IPS-NIHi11 (cell line): ENCODE results near the gene NOA1.
"Not testable (repeated sequence)": the region's sequence is repeated elsewhere in the genome, so short reads cannot be mapped to it uniquely, and the experiment has no call there.

Experiments
- DNase-seq: peaks from one replicate; pipeline ENCODE4 v3.0.0; 2012; ENCODE audit warnings: mixed read lengths, low spot score

The NOA1 gene

DNA sequence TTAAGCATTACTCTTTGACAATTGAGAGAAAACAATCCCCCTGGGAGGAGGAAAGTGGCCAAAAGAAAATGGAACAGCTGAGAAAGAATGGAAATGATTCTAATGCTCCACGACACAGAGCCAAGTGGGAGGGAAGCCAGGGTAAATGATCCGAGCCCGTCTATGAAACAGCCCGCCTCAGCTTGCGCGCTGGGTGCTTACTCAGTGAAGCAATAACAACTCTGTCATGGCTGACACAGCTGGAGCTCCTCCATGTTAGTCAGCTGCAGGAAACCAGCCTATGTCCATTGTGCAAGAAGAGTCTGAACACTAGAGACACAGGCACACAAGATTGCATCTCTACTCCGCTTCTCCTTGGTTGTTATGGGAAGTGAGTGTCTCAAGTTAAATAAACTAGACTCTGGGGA lies 19.3 kb downstream of the NOA1 start:
- peak; percentile 39 for DNase-seq

DNA sequence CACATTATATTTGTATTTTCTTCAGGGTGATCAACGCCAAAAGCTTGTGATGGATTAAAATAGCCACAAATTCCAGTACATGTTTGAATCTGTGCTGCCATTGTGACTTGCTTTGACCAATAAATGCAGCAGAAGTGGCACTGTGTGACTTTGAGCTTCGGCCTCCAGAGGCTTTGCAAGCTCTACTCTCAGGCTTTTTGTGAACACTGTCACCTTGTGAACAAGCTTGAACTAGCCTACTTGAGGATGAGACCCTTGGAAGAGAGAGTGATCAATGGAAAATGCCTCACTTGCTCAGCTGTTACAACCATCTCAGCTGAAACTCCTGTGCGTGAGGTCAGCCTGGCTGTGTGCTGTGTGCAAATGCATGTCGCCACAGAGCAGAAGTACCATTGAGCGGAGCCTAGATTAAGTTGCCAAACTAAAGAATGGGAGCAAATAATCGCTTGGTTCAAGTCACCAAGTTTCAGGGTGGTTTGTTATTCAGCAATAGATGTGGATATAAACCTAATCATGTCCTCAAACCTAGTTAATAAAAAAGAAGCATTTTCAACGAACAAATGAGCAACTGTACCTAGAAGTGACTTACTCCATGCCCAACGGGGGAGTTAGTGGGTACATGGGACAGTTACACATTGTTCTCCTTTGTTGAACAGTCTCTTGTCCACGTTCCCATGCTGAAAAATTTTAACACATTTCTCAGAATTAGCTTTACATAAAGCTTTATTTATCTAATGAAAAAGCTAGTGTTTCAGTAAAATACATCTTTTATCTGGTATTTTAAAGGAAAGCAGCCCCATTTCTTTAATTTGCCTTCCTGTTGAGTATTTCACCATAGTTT lies 23.5 kb downstream of the NOA1 start:
- DNase-seq: no peak

DNA sequence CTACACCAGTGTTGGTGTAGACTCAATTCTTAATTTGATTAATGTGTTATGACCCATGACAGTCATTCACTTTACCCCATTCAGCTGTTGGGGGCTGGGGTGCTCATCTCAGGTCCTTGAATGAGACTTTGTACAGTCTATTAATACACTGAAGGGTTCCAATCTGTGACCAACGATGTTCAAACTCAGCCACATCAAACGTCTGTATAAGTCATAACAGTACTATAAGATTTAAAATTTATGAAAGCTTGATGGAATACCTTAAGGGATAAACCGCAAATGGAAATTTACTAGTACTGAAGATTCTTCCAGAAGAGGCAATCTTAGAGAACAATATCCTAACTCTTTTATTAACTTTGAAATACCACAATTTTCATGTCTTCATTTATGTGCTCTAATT lies 36.0 kb downstream of the NOA1 start:
- no peak for DNase-seq

DNA sequence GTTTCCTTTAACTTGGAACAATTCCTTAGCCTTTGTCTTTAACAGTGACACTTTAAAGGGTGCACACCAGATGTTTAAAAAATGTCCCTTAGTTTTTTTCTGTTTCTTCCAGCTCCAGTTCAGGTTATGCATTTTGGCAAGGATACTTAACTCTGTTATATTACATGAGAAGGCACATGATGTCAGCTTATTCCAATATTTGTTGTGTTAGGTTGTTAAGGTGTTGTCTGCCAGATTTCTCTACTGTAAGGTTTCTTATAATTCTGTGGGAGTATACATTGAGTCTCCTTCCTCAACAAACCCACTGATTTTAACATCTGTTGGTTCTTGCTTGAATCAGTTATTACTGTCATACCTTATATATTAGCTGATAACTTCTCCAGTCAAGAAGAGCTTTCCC lies 36.4 kb downstream of the NOA1 start:
- no peak for DNase-seq

DNA sequence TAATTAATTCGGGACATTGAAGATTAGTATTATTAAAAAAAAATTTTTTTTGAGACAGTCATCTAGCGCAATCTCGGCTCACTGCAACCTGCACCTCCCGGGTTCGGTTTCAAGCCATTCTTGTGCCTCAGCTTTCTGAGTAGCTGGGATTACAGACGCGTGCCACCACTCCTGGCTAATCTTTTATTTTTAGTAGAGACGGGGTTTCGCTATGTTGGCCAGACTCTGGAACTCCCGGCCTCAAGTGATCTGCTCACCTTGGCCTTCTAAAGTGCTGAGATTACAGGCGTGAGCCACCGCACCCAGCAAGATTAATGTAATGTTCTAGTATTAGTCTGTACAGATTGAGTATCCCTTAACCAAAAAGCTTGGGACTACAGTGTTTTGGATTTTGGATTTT lies 37.0 kb downstream of the NOA1 start:
- no peak for DNase-seq

DNA sequence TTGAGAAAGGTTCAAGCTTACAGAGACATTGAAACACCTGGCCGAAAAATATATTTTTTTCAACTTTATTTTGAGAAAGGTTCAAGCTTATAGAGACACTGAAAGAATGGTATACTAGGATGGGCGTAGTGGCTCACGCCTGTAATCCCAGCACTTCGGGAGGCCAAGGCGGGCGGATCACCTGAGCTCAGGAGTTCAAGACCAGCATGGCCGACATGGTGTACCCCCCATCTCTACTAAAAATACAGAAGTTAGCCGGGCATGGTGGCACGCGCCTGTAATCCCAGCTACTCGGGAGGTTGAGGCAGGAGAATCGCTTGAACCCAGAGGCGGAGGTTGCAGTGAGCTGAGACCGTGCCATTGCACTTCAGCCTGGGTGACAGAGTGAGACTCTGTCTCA lies 37.6 kb downstream of the NOA1 start:
- not testable (repeated sequence) for DNase-seq

- DNase-seq: no peak
Measured at GRCh38 chr4:56937262-56937661, 40.1 kb downstream of the NOA1 start.

DNA sequence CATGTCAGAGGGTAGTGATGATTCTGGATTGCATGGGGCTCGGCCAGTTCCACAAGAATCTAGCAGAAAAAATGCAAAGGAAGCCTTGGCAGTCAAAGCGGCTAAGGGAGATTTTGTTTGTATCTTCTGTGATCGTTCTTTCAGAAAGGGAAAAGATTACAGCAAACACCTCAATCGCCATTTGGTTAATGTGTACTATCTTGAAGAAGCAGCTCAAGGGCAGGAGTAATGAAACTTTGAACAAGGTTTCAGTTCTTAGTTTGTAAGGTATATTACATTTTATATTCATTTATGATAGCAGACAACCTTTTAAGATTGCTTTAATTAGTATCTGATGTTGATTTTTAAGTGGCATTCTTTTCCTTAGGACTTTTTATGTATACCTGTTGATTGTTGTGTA lies 45.5 kb downstream of the NOA1 start:
- DNase-seq: no peak

DNA sequence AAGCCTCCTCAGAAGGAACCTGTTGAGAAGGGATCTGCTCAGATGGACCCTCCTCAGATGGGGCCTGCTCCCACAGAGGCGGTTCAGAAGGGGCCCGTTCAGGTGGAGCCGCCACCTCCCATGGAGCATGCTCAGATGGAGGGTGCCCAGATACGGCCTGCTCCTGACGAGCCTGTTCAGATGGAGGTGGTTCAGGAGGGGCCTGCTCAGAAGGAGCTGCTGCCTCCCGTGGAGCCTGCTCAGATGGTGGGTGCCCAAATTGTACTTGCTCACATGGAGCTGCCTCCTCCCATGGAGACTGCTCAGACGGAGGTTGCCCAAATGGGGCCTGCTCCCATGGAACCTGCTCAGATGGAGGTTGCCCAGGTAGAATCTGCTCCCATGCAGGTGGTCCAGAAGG lies 46.8 kb downstream of the NOA1 start:
- DNase-seq: no peak

- DNase-seq: no peak
Measured at GRCh38 chr4:56927196-56927595, 50.2 kb downstream of the NOA1 start.

DNA sequence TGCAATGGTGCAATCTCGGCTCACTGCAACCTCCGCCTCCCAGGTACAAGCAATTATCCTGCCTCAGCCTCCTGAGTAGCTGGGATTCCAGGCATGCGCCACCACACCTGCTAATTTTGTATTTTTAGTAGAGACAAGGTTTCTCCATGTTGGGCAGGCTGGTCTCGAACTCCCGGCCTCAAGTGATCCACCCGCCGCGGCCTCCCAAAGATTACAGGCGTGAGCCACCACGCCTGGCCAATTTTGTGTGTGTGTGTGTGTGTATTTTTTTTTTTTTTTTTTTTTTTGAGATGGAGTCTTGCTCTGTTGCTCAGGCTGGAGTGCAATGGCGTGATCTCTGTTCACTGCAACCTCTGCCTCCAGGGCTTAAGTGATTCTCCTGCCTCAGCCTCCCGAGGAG lies 62.4 kb downstream of the NOA1 start:
- not testable (repeated sequence) for DNase-seq

DNA sequence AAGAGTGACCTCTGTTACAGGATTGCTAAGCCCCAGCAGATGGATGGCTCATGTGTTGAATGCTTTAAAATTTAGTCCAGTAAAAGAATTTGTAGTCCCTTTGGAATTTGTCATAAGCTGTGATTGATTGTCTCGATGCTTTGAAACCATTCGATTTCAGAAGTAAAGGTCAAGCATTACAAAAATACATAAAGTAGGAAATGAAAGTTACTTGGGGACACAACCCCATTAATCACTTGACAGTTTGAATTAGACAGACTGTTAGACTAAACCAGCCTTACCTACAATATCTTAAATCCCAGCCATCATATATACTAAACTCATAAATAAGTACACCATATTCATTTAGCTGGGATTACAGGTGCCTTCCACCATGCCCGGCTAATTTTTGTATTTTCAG lies 63.1 kb downstream of the NOA1 start:
- DNase-seq: no peak
